Tibial nerve (tissue), 4 donors: Measurements from ENCODE around the gene CASKIN1. TPM values are rescaled to one million over a fixed set of nuclear protein-coding genes. Genes with fewer than 3 reads are reported as not detected.

ENCODE experiments used
- DNase-seq, 2 donors: peaks; one replicate each; pipeline ENCODE4 v3.0.0-alpha.2; 2019; ENCODE audit warnings: low spot score in 2 of 2
- H3K27ac ChIP-seq, 4 donors: fragments of 200-600 bp; sonication (generic) in 3 of 4; one replicate each; pipeline ENCODE4 v1.5.1; 2017 to 2019; ENCODE audit warnings: mild to moderate bottlenecking in 1 of 4
- H3K27me3 ChIP-seq, 2 donors: fragments of 200-600 bp; sonication (generic) in 1 of 2; one replicate each; pipeline versions ENCODE4 v1.5.1 to v1.6.0; 2017 to 2019
- H3K36me3 ChIP-seq, 3 donors: fragments of 200-600 bp; sonication (generic); one replicate each; pipeline ENCODE4 v1.5.1; 2018 to 2019
- H3K4me1 ChIP-seq, 4 donors: fragments of 200-600 bp; sonication (generic) in 3 of 4; one replicate each; pipeline ENCODE4 v1.5.1; 2017 to 2019
- H3K4me3 ChIP-seq, 4 donors: fragments of 200-600 bp; sonication (generic) in 3 of 4; one replicate each; pipeline ENCODE4 v1.5.1; 2017 to 2019; ENCODE audit warnings: mild to moderate bottlenecking in 1 of 4, moderate library complexity in 1 of 4
- H3K9me3 ChIP-seq, 4 donors: fragments of 200-600 bp; sonication (generic) in 3 of 4; one replicate each; pipeline ENCODE4 v1.5.1; 2017 to 2019
- EP300 ChIP-seq, 2 donors: sonication (generic); formaldehyde crosslinking; IDR thresholded peaks; one replicate each; pipeline ENCODE4 v1.6.1; 2017; ENCODE audit warnings: antibody characterized with exemption in 2 of 2, mild to moderate bottlenecking in 1 of 2
- POLR2A ChIP-seq, 2 donors: fragments of 450-650 bp; IDR thresholded peaks; one replicate each; pipeline ENCODE4 v1.6.1; 2017; ENCODE audit warnings: antibody characterized with exemption in 2 of 2, mild to moderate bottlenecking in 2 of 2, moderate library complexity in 2 of 2
- WGBS, 2 donors: methylation state at CpG; one replicate each; pipeline ENCODE4 v1.1.5; 2018; 5-methylcytosine and 5-hydroxymethylcytosine counted together
- total RNA-seq, 4 donors: library from RNA; depleted of rRNA; stranded (reverse); fragments of >200 nt; gene quantifications; one replicate each; pipeline ENCODE4 v1.1.0, GENCODE V29; 2016
- TF ChIP-seq, protein P1 (sequence below), 5 experiments: fragments of 200-600 bp in 3 of 5; fragments of 450-650 bp in 2 of 5; sonication (generic) in 3 of 5; IDR thresholded peaks; one replicate each; pipeline ENCODE4 v1.5.1; 2016 to 2019; ENCODE audit warnings: antibody characterized with exemption in 5 of 5, mild to moderate bottlenecking in 3 of 5, moderate library complexity in 2 of 5

The CASKIN1 gene
- total RNA-seq, 4 donors from 2014 or later: 0.20 to 0.63 (median 0.30) TPM; not detected in 1

DNA sequence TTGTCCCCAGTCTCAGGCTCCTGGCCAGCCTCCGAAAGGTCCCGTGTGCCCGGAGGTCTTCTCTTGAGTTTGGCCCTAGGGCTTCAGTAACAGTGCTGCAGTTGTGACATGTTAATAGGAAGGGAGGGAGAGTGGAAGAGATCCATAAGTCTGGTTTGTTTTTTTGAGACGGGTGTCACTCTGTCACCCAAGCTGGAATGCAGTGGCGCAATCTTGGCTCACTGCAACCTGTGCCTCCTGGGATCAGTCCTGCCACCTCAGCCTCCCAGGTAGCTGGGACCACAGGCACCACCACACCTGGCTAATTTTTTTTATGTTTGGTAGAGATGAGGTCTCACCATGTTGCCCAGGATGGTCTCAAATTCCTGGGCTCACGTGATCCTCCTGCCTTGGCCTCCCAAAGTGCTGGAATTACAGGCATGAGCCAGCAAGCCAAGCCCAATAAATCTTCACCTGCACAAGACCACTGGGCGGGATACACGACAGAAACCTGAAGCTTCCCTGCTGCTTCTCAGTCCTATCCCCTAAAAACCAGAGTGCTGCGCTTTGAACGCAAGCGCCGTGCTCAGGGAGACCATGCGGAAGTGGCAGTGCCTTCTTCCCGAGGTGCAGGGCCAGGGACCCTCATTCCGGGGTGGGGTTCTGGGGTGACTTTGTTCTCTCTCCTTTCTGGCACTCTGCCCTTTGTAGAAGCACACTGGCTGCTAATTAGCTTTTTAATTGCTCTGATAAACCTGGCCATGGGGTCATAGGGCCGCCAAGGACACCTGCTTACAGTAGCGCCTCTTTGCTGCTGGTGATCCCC is 29.9 kb downstream of the CASKIN1 start:
- no peaks in the 10 kb centered on the region for H3K27me3 ChIP-seq
- peaks cover 0 to 67% (median 9%) of the 10 kb centered on the region in 3 donors for H3K36me3 ChIP-seq
- TF ChIP-seq POLR2A (IDR thresholded peaks at IDR 0.05): no peak
- no peak for TF ChIP-seq EP300 (IDR thresholded peaks at IDR 0.05)
- TF ChIP-seq, protein P1, sequence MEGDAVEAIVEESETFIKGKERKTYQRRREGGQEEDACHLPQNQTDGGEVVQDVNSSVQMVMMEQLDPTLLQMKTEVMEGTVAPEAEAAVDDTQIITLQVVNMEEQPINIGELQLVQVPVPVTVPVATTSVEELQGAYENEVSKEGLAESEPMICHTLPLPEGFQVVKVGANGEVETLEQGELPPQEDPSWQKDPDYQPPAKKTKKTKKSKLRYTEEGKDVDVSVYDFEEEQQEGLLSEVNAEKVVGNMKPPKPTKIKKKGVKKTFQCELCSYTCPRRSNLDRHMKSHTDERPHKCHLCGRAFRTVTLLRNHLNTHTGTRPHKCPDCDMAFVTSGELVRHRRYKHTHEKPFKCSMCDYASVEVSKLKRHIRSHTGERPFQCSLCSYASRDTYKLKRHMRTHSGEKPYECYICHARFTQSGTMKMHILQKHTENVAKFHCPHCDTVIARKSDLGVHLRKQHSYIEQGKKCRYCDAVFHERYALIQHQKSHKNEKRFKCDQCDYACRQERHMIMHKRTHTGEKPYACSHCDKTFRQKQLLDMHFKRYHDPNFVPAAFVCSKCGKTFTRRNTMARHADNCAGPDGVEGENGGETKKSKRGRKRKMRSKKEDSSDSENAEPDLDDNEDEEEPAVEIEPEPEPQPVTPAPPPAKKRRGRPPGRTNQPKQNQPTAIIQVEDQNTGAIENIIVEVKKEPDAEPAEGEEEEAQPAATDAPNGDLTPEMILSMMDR (IDR thresholded peaks at IDR 0.05): no peak
- no peak overlapping the region for H3K4me3 ChIP-seq
- 89% methylated on average over 17 of the region's 17 CpGs for WGBS, 2 donors
- H3K4me1 ChIP-seq: peaks cover 0 to 14% (median 3%) of the 10 kb centered on the region in 4 donors
- H3K9me3 ChIP-seq: no peaks in the 10 kb centered on the region
- DNase-seq: no peak
- H3K27ac ChIP-seq: no peak overlapping the region

DNA sequence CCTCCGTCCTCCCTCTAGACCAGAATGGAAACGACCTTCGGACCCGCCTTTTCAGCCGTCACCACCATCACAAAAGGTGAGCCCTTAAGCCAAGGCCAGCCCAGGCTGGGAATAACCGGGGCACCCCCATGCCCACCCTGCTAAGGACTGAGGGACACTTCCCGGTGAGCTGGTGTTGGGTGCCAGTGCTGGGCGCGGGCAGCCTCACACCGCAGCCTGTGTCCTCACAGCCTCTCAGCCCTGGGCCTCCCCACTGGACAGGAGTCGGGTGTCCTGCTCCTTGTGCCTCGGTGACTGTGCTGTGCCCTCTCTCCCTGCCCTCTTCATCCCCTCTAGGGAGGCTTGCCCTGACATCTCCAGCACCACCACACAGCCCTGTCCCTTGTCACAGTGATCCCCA is 30.5 kb downstream of the CASKIN1 start:
- Histone ChIP-seq H3K27ac (no peak overlapping the region), H3K4me3 (no peak overlapping the region), H3K27me3 (no peaks in the 10 kb centered on the region), H3K36me3 (peaks cover 0 to 61% (median 6%) of the 10 kb centered on the region in 3 donors), H3K9me3 (no peaks in the 10 kb centered on the region), H3K4me1 (peaks cover 0 to 20% (median 4%) of the 10 kb centered on the region in 4 donors)
- DNase-seq: no peak
- WGBS, 2 donors: 93 to 98% methylated on average over 11 to 12 of the region's 12 CpGs
- TF ChIP-seq EP300 (IDR thresholded peaks at IDR 0.05) (no peak), POLR2A (IDR thresholded peaks at IDR 0.05) (no peak)
- TF ChIP-seq, protein P1 (IDR thresholded peaks at IDR 0.05): no peak

GRCh38 chr16:2163211-2163881 is 33.1 kb downstream of the CASKIN1 start:
- WGBS, 2 donors: 91 to 92% methylated on average over 11 to 25 of the region's 26 CpGs
- DNase-seq: no peak
- TF ChIP-seq POLR2A (IDR thresholded peaks at IDR 0.05) (no peak), EP300 (IDR thresholded peaks at IDR 0.05) (no peak)
- TF ChIP-seq, protein P1 (IDR thresholded peaks at IDR 0.05): no peak
- H3K9me3 ChIP-seq: no peaks in the 10 kb centered on the region
- H3K27ac ChIP-seq: peak overlapping the region in 2 of 4 donors; percentile 50 to 96
- H3K4me1 ChIP-seq: peaks cover 0 to 45% (median 29%) of the 10 kb centered on the region in 4 donors
- peaks cover 0 to 37% (median 6%) of the 10 kb centered on the region in 3 donors for H3K36me3 ChIP-seq
- H3K27me3 ChIP-seq: no peaks in the 10 kb centered on the region
- no peak overlapping the region for H3K4me3 ChIP-seq

GRCh38 chr16:2162676-2163118 is 33.7 kb downstream of the CASKIN1 start:
- Histone ChIP-seq H3K4me3 (no peak overlapping the region), H3K9me3 (no peaks in the 10 kb centered on the region), H3K27ac (peak overlapping the region in 2 of 4 donors; percentile 50 to 96), H3K4me1 (peaks cover 0 to 51% (median 35%) of the 10 kb centered on the region in 4 donors), H3K27me3 (no peaks in the 10 kb centered on the region), H3K36me3 (peaks cover 0 to 30% (median 0%) of the 10 kb centered on the region in 3 donors)
- no peak for DNase-seq
- TF ChIP-seq EP300 (IDR thresholded peaks at IDR 0.05): no peak
- TF ChIP-seq POLR2A (IDR thresholded peaks at IDR 0.05): no peak
- TF ChIP-seq, protein P1 (IDR thresholded peaks at IDR 0.05): no peak
- 90 to 91% methylated on average over 10 to 11 of the region's 13 CpGs for WGBS, 2 donors
